Neural cell (in vitro differentiated cells): Measurements from ENCODE around the gene SLIT3. TPM values are rescaled to one million over a fixed set of nuclear protein-coding genes. Genes with fewer than 3 reads are reported as not detected.

ENCODE experiments used
- H2AFZ ChIP-seq: fragments of 200-600, 300-800 bp; sonication (generic), shearing (Covaris generic); 2 replicates; pipeline ENCODE4 v1.6.0; 2014; ENCODE audit warnings: low read depth, mild to moderate bottlenecking, antibody characterized with exemption, low read length, moderate library complexity
- H3F3A ChIP-seq: fragments of 200-600 bp; shearing (Covaris generic); 2 replicates; pipeline ENCODE4 v1.6.1; 2016; ENCODE audit warnings: mild to moderate bottlenecking, moderate library complexity, mixed read lengths, antibody characterized with exemption, low read length; ENCODE audit not compliant: insufficient read depth, poor library complexity, severe bottlenecking
- H3K27ac ChIP-seq: fragments of 200-600, 300-800 bp; sonication (generic), shearing (Covaris generic); 2 replicates; pipeline ENCODE4 v1.5.1; 2014; ENCODE audit warnings: mild to moderate bottlenecking, low read length, moderate library complexity
- H3K27me3 ChIP-seq: fragments of 300-800, 200-600 bp; sonication (generic), shearing (Covaris generic); 2 replicates; pipeline ENCODE4 v1.6.0; 2014; ENCODE audit warnings: mild to moderate bottlenecking, low read depth, low read length, moderate library complexity; ENCODE audit not compliant: insufficient read depth
- H3K36me3 ChIP-seq: fragments of 300-800, 200-600 bp; sonication (generic), shearing (Covaris generic); 2 replicates; pipeline ENCODE4 v1.5.1; 2014; ENCODE audit warnings: mild to moderate bottlenecking, antibody characterized with exemption, low read length, moderate library complexity; ENCODE audit not compliant: insufficient read depth
- H3K4me2 ChIP-seq: fragments of 300-800, 200-600 bp; sonication (generic), shearing (Covaris generic); 2 replicates; pipeline ENCODE4 v1.6.0; 2014; ENCODE audit warnings: mild to moderate bottlenecking, low read length
- H3K4me3 ChIP-seq: fragments of 300-800, 200-600 bp; sonication (generic), shearing (Covaris generic); 2 replicates; pipeline ENCODE4 v1.5.1; 2014; ENCODE audit warnings: mild to moderate bottlenecking, low read length, moderate library complexity
- H3K79me2 ChIP-seq: fragments of 200-600 bp; shearing (Covaris generic); replicated peaks from 2 replicates; pipeline ENCODE4 v1.6.0; 2014; ENCODE audit warnings: mild to moderate bottlenecking, low read length, moderate library complexity; ENCODE audit not compliant: insufficient read depth
- H3K9ac ChIP-seq: fragments of 300-800, 200-600 bp; sonication (generic), shearing (Covaris generic); 2 replicates; pipeline ENCODE4 v1.6.1; 2016; ENCODE audit warnings: mild to moderate bottlenecking, low read length, mixed read lengths
- H3K9me2 ChIP-seq: fragments of 200-600 bp; shearing (Covaris generic); 2 replicates; pipeline ENCODE4 v1.6.1; 2016; ENCODE audit warnings: mild to moderate bottlenecking, low read length, mixed read lengths; ENCODE audit not compliant: insufficient read depth
- H3K9me3 ChIP-seq: fragments of 200-600, 300-800 bp; sonication (generic), shearing (Covaris generic); 2 replicates; pipeline ENCODE4 v1.6.1; 2016; ENCODE audit warnings: mild to moderate bottlenecking, mixed run types, low read length, moderate library complexity, mixed read lengths
- H4K20me1 ChIP-seq: fragments of 200-600 bp; shearing (Covaris generic); 2 replicates; pipeline ENCODE4 v1.6.1; 2016; ENCODE audit warnings: mild to moderate bottlenecking, mixed run types; ENCODE audit not compliant: insufficient read depth
- CTCF ChIP-seq: fragments of 450-650 bp; IDR thresholded peaks from 2 replicates; pipeline ENCODE4 v1.5.1; 2014; ENCODE audit warnings: antibody characterized with exemption, mild to moderate bottlenecking, moderate library complexity; ENCODE audit not compliant: poor library complexity, severe bottlenecking
- EP300 ChIP-seq: fragments of 450-650 bp; conservative IDR thresholded peaks from 2 replicates; pipeline ENCODE4 v1.6.1; 2014; ENCODE audit warnings: antibody characterized with exemption, mild to moderate bottlenecking, moderate library complexity; ENCODE audit not compliant: poor library complexity, severe bottlenecking
- EZH2 ChIP-seq: fragments of 200-600, 300-800 bp; shearing (Covaris generic), sonication (generic); IDR thresholded peaks from 2 replicates; pipeline ENCODE4 v1.6.1; 2014; ENCODE audit warnings: antibody characterized with exemption, low read length, borderline replicate concordance, mild to moderate bottlenecking; ENCODE audit not compliant: insufficient read depth, poor library complexity, severe bottlenecking
- MXI1 ChIP-seq: fragments of 450-650 bp; conservative IDR thresholded peaks from 2 replicates; pipeline ENCODE4 v1.6.1; 2014; ENCODE audit warnings: antibody characterized with exemption, mild to moderate bottlenecking; ENCODE audit not compliant: poor library complexity, severe bottlenecking
- POLR2AphosphoS5 ChIP-seq: IDR thresholded peaks from 2 replicates; pipeline ENCODE4 v1.6.1; 2012
- RAD21 ChIP-seq: fragments of 450-650 bp; conservative IDR thresholded peaks from 2 replicates; pipeline ENCODE4 v1.6.1; 2014; ENCODE audit warnings: antibody characterized with exemption, mild to moderate bottlenecking, moderate library complexity
- REST ChIP-seq: IDR thresholded peaks from 2 replicates; pipeline ENCODE4 v1.6.1; 2012; ENCODE audit warnings: borderline replicate concordance
- SMC3 ChIP-seq: fragments of 450-650 bp; conservative IDR thresholded peaks from 2 replicates; pipeline ENCODE4 v1.6.1; 2014; ENCODE audit warnings: antibody characterized with exemption, mild to moderate bottlenecking, moderate library complexity; ENCODE audit not compliant: poor library complexity
- TAF1 ChIP-seq: IDR thresholded peaks from 2 replicates; pipeline ENCODE4 v1.6.1; 2012; ENCODE audit warnings: low read depth
- polyA plus RNA-seq: library from polyadenylated mRNA; depleted of rRNA; stranded (reverse); fragments of >200 nt; gene quantifications from 2 replicates; pipeline ENCODE4 v1.2.3, GENCODE V29; 2014

SLIT3 gene
- polyA plus RNA-seq, 1 donor from 2014 or later = 1.2 TPM

- Histone ChIP-seq H3K36me3 (no peaks in the 10 kb centered on the region), H3K4me3 (no peak overlapping the region), H2AFZ (no peak overlapping the region), H3K9ac (no peak overlapping the region), H3K9me2 (no peaks in the 10 kb centered on the region), H3K9me3 (no peaks in the 10 kb centered on the region), H4K20me1 (no peaks in the 10 kb centered on the region), H3K27ac (no peak overlapping the region), H3K79me2 (no peaks in the 10 kb centered on the region), H3K27me3 (no peaks in the 10 kb centered on the region), H3F3A (no peaks in the 10 kb centered on the region), H3K4me2 (no peak overlapping the region)
- TF ChIP-seq RAD21 (no peak), TAF1 (no peak)
These were observed 521.6 kb downstream of the SLIT3 start for GRCh38 chr5:168779333-168779732.

GRCh38 chr5:168778536-168778935, 522.4 kb downstream of the SLIT3 start:
- no peaks in the 10 kb centered on the region for H3K9me2 ChIP-seq
- no peak overlapping the region for H3K9ac ChIP-seq
- no peak overlapping the region for H3K4me3 ChIP-seq
- no peaks in the 10 kb centered on the region for H3F3A ChIP-seq
- H3K79me2 ChIP-seq = no peaks in the 10 kb centered on the region
- TF ChIP-seq MXI1 (no peak), POLR2AphosphoS5 (no peak), REST (no peak), TAF1 (no peak), CTCF (no peak), SMC3 (no peak), RAD21 (no peak), EP300 (no peak), EZH2 (no peak)
- no peaks in the 10 kb centered on the region for H3K36me3 ChIP-seq
- H3K27ac ChIP-seq = no peak overlapping the region
- H3K4me2 ChIP-seq = no peak overlapping the region
- no peak overlapping the region for H2AFZ ChIP-seq
- H4K20me1 ChIP-seq = no peaks in the 10 kb centered on the region
- no peaks in the 10 kb centered on the region for H3K27me3 ChIP-seq
- no peaks in the 10 kb centered on the region for H3K9me3 ChIP-seq

- no peak overlapping the region for H3K9ac ChIP-seq
- no peak overlapping the region for H2AFZ ChIP-seq
- H3K4me2 ChIP-seq = no peak overlapping the region
- no peaks in the 10 kb centered on the region for H3K79me2 ChIP-seq
- no peak overlapping the region for H3K27ac ChIP-seq
- H3K9me3 ChIP-seq = no peaks in the 10 kb centered on the region
- no peaks in the 10 kb centered on the region for H4K20me1 ChIP-seq
- H3K27me3 ChIP-seq = no peaks in the 10 kb centered on the region
- no peak overlapping the region for H3K4me3 ChIP-seq
- no peaks in the 10 kb centered on the region for H3K36me3 ChIP-seq
- H3K9me2 ChIP-seq = no peaks in the 10 kb centered on the region
- no peaks in the 10 kb centered on the region for H3F3A ChIP-seq
- TF ChIP-seq REST (no peak), MXI1 (no peak), SMC3 (no peak), CTCF (no peak), EP300 (no peak), TAF1 (no peak), EZH2 (no peak), RAD21 (no peak), POLR2AphosphoS5 (no peak)
These were observed 523.3 kb downstream of the SLIT3 start for GRCh38 chr5:168777651-168778050.
